Sigmoid colon (tissue), 7 donors: ENCODE results near the gene CD8A. TPM values are rescaled to one million over a fixed set of nuclear protein-coding genes. Genes with fewer than 3 reads are reported as not detected.
"Not testable (repeated sequence)": the region's sequence is repeated elsewhere in the genome, so short reads cannot be mapped to it uniquely, and the experiment has no call there.

Experiments used
- DNase-seq: peaks from one replicate; pipeline ENCODE4 v3.0.0-alpha.2; 2019
- H3K27ac ChIP-seq, 4 donors: fragments of 200-600 bp; sonication (generic); one replicate each; pipeline ENCODE4 v1.5.1; 2016 to 2019; ENCODE audit warnings: mild to moderate bottlenecking in 1 of 4
- H3K27me3 ChIP-seq, 3 donors: fragments of 200-600 bp; sonication (generic); one replicate each; pipeline ENCODE4 v1.5.1; 2019; ENCODE audit warnings: mild to moderate bottlenecking in 1 of 3
- H3K36me3 ChIP-seq, 4 donors: fragments of 200-600 bp; sonication (generic); one replicate each; pipeline ENCODE4 v1.5.1; 2016 to 2019
- H3K4me1 ChIP-seq, 4 donors: fragments of 200-600 bp; sonication (generic); one replicate each; pipeline ENCODE4 v1.5.1; 2017 to 2019
- H3K4me3 ChIP-seq, 4 donors: fragments of 200-600 bp; sonication (generic); one replicate each; pipeline ENCODE4 v1.5.1; 2017 to 2019; ENCODE audit warnings: mild to moderate bottlenecking in 2 of 4, moderate library complexity in 1 of 4
- H3K9me3 ChIP-seq, 4 donors: fragments of 200-600 bp in 3 of 4; sonication (generic) in 3 of 4; one replicate each; pipeline versions ENCODE4 v1.5.1 to v1.6.1; 2013 to 2019
- EP300 ChIP-seq, 4 donors: sonication (generic); formaldehyde crosslinking; IDR thresholded peaks; one replicate each; pipeline ENCODE4 v1.6.1; 2017; ENCODE audit warnings: antibody characterized with exemption in 4 of 4
- POLR2A ChIP-seq, 2 donors: fragments of 450-650 bp; IDR thresholded peaks; one replicate each; pipeline ENCODE4 v1.6.1; 2016; ENCODE audit warnings: antibody characterized with exemption in 2 of 2, mild to moderate bottlenecking in 2 of 2, moderate library complexity in 2 of 2
- POLR2AphosphoS5 ChIP-seq, 4 donors: sonication (generic); formaldehyde crosslinking; IDR thresholded peaks; one replicate each; pipeline ENCODE4 v1.6.1; 2017; ENCODE audit warnings: antibody characterized with exemption in 4 of 4
- WGBS, 2 donors: extraction: QIAGEN DNeasy Blood & Tissue Kit; methylation state at CpG; one replicate each; pipeline ENCODE4 v1.1.7; 2013; 5-methylcytosine and 5-hydroxymethylcytosine counted together
- intact Hi-C: fragments of 100-400 bp; cut with DNase I; formaldehyde crosslinking; loops from one replicate; pipeline ENCODE4 v1.15.1; 2023
- polyA plus RNA-seq, 3 donors: library from polyadenylated mRNA; stranded (reverse); fragments of 200-250 nt; gene quantifications; one replicate each; pipeline ENCODE4 v1.2.3, GENCODE V29; 2013
- total RNA-seq, 4 donors: library from RNA; depleted of rRNA; stranded (reverse); fragments of >200 nt; gene quantifications; one replicate each; pipeline ENCODE4 v1.1.0, GENCODE V29; 2016
- TF ChIP-seq, protein P1 (sequence below), 4 experiments: fragments of 450-650 bp in 3 of 4; fragments of 200-600 bp in 1 of 4; IDR thresholded peaks; one replicate each; pipeline ENCODE4 v1.5.1; 2016 to 2019; ENCODE audit warnings: antibody characterized with exemption in 4 of 4, mild to moderate bottlenecking in 3 of 4, moderate library complexity in 2 of 4
- donor health status: healthy with polysubstance abuse.
- donor health status: Bipolar disorder and iron deficiency.
- donor health status: healthy.

The CD8A gene
- total RNA-seq (1 to 10 TPM in 1 of 4 donors, under 1 TPM in 2, not detected in 1; 0.36 to 1.5 (median 0.99) TPM), polyA plus RNA-seq (10 to 100 TPM in 1 of 3 donors, under 1 TPM in 2; 0.60 to 15.5 (median 0.69) TPM)

DNA sequence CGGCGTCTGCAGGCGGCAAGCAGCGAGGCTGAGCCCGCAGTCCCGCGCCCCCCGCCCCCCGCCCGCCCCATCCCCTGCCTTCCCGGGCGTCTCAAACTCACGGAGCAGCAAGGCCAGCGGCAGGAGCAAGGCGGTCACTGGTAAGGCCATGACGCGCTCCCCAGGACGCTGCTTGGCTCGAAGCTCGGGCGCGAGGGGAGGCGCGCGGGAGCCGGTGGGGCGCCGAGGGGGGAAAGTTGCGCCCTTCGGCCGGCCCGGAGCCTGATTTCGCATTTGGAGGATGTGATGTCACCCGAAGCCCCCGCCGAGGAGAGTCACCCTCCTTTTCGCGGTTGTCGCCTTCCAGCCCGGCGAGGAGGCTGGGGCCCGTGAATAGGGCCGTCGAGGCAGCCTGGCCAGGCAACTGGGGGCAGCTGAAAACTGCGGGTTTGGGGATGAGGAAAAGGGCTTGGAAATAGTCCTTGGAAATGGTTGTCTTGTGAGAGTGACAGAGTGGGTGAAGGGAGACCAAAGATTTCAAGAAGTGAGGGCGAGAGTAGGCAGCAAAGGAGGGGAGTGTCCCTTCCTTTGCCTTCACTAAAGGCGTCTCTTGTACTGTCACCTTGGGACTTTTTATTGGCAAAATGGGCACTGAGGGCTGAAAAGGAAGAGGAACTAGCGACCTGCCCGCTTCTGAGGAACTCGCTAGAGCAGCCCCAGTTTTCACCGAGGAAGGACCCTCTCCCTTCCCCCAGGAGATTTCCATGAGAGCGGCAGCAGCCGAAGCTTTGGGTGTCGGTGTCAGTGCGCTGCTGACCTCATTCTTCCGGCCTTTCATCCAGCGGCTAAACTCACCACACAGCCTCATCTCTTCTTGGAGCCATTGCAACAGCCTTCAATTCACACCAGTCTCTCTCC is at the start of gene CD8A:
Gene CD8A, minus strand, starts transcription at position 238 of the 897 bp plus-strand sequence. Its CDS starts 88 bp downstream, at position 150.
- peaks cover 0 to 34% (median 29%) of the 10 kb centered on the region in 4 donors for H3K4me1 ChIP-seq
- DNase-seq = no peak
- intact Hi-C loops = no loop called here
- H3K4me3 ChIP-seq = peak within 1 kb of the TSS in 2 of 4 donors; percentile 24 to 36
- H3K9me3 ChIP-seq = peaks cover 0 to 3% (median 0%) of the 10 kb centered on the region in 4 donors
- WGBS, 2 donors = 2 to 3% methylated on average over 57 of the region's 57 CpGs
- TF ChIP-seq, protein P1, sequence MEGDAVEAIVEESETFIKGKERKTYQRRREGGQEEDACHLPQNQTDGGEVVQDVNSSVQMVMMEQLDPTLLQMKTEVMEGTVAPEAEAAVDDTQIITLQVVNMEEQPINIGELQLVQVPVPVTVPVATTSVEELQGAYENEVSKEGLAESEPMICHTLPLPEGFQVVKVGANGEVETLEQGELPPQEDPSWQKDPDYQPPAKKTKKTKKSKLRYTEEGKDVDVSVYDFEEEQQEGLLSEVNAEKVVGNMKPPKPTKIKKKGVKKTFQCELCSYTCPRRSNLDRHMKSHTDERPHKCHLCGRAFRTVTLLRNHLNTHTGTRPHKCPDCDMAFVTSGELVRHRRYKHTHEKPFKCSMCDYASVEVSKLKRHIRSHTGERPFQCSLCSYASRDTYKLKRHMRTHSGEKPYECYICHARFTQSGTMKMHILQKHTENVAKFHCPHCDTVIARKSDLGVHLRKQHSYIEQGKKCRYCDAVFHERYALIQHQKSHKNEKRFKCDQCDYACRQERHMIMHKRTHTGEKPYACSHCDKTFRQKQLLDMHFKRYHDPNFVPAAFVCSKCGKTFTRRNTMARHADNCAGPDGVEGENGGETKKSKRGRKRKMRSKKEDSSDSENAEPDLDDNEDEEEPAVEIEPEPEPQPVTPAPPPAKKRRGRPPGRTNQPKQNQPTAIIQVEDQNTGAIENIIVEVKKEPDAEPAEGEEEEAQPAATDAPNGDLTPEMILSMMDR (IDR thresholded peaks at IDR 0.05) = no peak
- no peak for TF ChIP-seq POLR2A (IDR thresholded peaks at IDR 0.05)
- TF ChIP-seq EP300 (IDR thresholded peaks at IDR 0.05) = no peak
- TF ChIP-seq POLR2AphosphoS5 (IDR thresholded peaks at IDR 0.05) = no peak
- peaks cover 33 to 73% (median 58%) of the 10 kb centered on the region in 3 donors for H3K27me3 ChIP-seq
- no peak within 1 kb of the TSS for H3K27ac ChIP-seq
- H3K36me3 ChIP-seq = no peaks in the 10 kb centered on the region

GRCh38 chr2:86839871-86840548 is 49.3 kb upstream of the CD8A start:
- 83 to 91% methylated on average over 9 of the region's 11 CpGs for WGBS, 2 donors

DNA sequence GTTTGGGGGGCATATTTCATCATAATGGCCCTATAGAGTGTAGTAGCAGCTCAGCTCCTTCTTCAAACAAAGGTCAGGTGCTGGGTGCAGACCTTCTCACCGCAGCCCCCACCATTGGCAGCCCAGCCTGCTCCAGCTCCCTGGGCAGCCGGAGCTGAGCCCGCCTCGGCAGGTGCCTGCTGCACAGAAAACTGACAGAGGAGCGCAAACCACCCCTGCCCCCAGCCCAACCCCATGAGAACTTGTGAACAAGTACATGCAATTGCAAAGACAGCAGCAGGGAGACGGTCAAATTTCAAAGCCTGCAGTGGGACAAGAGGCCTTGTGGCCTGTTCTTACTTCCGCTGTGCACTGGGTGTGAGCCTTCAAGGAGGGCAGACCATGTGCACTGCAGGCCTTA is 48.7 kb upstream of the CD8A start:
- WGBS, 2 donors = 88 to 93% methylated on average over 7 of the region's 7 CpGs
- intact Hi-C loops = not testable (repeated sequence)

More at GRCh38 chr2:86839871-86840548, 49.3 kb upstream of the CD8A start:
- H3K27ac ChIP-seq, intact Hi-C loops, DNase-seq, H3K9me3 ChIP-seq, H3K36me3 ChIP-seq, H3K4me3 ChIP-seq, H3K27me3 ChIP-seq: not testable (repeated sequence)
- H3K4me1 ChIP-seq = peaks cover 0 to 10% (median 0%) of the 10 kb centered on the region in 4 donors

GRCh38 chr2:86837714-86838113 is 47.0 kb upstream of the CD8A start:
- intact Hi-C loops, H3K27me3 ChIP-seq, H3K9me3 ChIP-seq, H3K36me3 ChIP-seq, DNase-seq: not testable (repeated sequence)
- 64 to 70% methylated on average over 6 to 7 of the region's 7 CpGs for WGBS, 2 donors
- H3K27ac ChIP-seq = peak overlapping the region in 3 of 4 donors; percentile 65 to 74 (median 65)
- H3K4me3 ChIP-seq = peak overlapping the region in 1 of 4 donors; percentile 18
- peaks cover 0 to 10% (median 0%) of the 10 kb centered on the region in 4 donors for H3K4me1 ChIP-seq

More for the DNA sequence above, 48.7 kb upstream of the CD8A start:
- peaks cover 0 to 10% (median 0%) of the 10 kb centered on the region in 4 donors for H3K4me1 ChIP-seq
- DNase-seq, H3K27me3 ChIP-seq, H3K9me3 ChIP-seq, H3K27ac ChIP-seq, H3K4me3 ChIP-seq, H3K36me3 ChIP-seq: not testable (repeated sequence)

DNA sequence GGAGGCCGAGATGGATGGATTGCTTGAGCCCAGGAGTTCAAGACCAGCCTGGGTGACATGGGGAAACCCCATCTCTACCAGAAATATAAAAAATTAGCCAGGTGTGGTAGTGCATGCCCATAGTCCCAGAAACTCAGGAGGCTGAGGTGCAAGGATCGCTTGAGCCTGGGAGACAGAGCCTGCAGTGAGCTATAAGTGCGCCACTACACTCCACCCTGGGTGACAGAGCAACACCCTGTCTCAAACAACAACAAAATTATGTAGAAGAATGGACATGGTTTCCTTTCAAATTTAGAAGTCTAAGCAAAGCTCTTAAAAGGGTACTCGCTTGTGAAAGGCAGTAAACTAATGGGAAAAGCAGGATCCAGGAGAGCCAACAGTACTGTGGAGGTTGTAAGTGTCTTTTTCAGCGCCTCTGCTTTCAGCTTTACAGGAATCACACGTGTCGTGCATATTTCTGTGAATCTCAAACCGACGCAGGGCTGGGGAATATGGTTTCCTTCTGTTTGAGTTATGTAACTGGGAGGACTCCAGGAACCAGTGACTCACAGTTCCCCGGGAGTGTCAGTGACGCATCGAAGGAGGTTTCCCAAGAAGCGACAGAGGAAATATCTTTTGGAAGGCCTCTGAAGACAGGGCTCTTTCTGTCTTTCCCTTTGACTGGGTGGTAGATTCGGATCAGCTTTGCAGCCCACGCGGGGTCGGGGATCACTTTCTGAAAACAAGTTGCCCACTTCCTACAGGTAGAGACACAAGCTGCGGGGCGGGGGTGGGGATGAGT is 46.4 kb upstream of the CD8A start:
- peak; percentile 47 to 74 (median 72) for TF ChIP-seq POLR2AphosphoS5 (IDR thresholded peaks at IDR 0.05)
- peak in 2 of 4 donors; percentile 40 to 79 for TF ChIP-seq EP300 (IDR thresholded peaks at IDR 0.05)
- 30 to 44% methylated on average over 15 to 16 of the region's 19 CpGs for WGBS, 2 donors
- H3K36me3 ChIP-seq, H3K27me3 ChIP-seq, H3K9me3 ChIP-seq, intact Hi-C loops: not testable (repeated sequence)
- peaks cover 0 to 10% (median 0%) of the 10 kb centered on the region in 4 donors for H3K4me1 ChIP-seq
- peak; percentile 93 for DNase-seq
- peak overlapping the region; percentile 38 to 74 (median 69) for H3K27ac ChIP-seq
- H3K4me3 ChIP-seq = peak overlapping the region in 3 of 4 donors; percentile 9 to 21 (median 18)

- H3K27me3 ChIP-seq, H3K36me3 ChIP-seq, H3K27ac ChIP-seq, DNase-seq, H3K9me3 ChIP-seq, intact Hi-C loops, H3K4me3 ChIP-seq: not testable (repeated sequence)
- WGBS, 2 donors = 66 to 77% methylated on average over 4 of the region's 4 CpGs
- peaks cover 0 to 10% (median 0%) of the 10 kb centered on the region in 4 donors for H3K4me1 ChIP-seq
Measured at GRCh38 chr2:86835548-86835889, 44.8 kb upstream of the CD8A start.
